PC-9 (cell line): Measurements from ENCODE around the gene DEAF1. TPM values are rescaled to one million over a fixed set of nuclear protein-coding genes. Genes with fewer than 3 reads are reported as not detected.

Experiments used
- BruUV-seq: library from RNA; stranded (reverse); fragments of 400-500 nt; replicated peaks from 2 replicates; lab custom pipeline; 2021; lab: Mats Ljungman, UMichigan
- CTCF ChIA-PET: fragments of 300-600 bp; sonication (Branson Sonifier 250); formaldehyde crosslinking; loops from one replicate; lab custom pipeline; 2022; ENCODE audit warnings: antibody characterized with exemption; lab: Charles Lee
- POLR2A ChIA-PET: fragments of 300-600 bp; sonication (Branson Sonifier 250); formaldehyde crosslinking; loops from one replicate; lab custom pipeline; 2022; ENCODE audit warnings: antibody characterized with exemption; ENCODE audit not compliant: unreplicated experiment; lab: Charles Lee
- DNase-seq, 2 experiments: peaks; one replicate each; pipeline versions ENCODE4 v3.0.0 to v3.0.0-alpha.2; 2015 to 2022; ENCODE audit warnings: mixed read lengths in 1 of 2
- H2AFZ ChIP-seq: fragments of 200-600 bp; sonication (generic); 2 replicates; pipeline ENCODE4 v1.8.1; 2017; ENCODE audit warnings: antibody characterized with exemption
- H3F3A ChIP-seq: fragments of 200-600 bp; sonication (generic); 2 replicates; pipeline ENCODE4 v1.8.1; 2017; ENCODE audit warnings: antibody characterized with exemption, mild to moderate bottlenecking, low read depth; ENCODE audit not compliant: insufficient read depth
- H3K27ac ChIP-seq: fragments of 200-600 bp; sonication (generic); 2 replicates; pipeline ENCODE4 v1.6.1; 2016; ENCODE audit warnings: mixed run types
- H3K27me3 ChIP-seq: fragments of 200-600 bp; sonication (generic); 2 replicates; pipeline ENCODE4 v1.6.1; 2016; ENCODE audit warnings: low read depth, mixed run types; ENCODE audit not compliant: insufficient read depth
- H3K36me3 ChIP-seq: fragments of 200-600 bp; sonication (generic); 2 replicates; pipeline ENCODE4 v1.6.1; 2016; ENCODE audit warnings: low read depth, mixed run types
- H3K4me1 ChIP-seq: fragments of 200-600 bp; sonication (generic); replicated peaks from 2 replicates; pipeline ENCODE4 v1.6.1; 2016; ENCODE audit warnings: mixed run types; ENCODE audit not compliant: insufficient read depth
- H3K4me2 ChIP-seq: fragments of 200-600 bp; sonication (generic); 2 replicates; pipeline ENCODE4 v1.6.1; 2017; ENCODE audit warnings: mixed run types
- H3K4me3 ChIP-seq: fragments of 200-600 bp; sonication (generic); 2 replicates; pipeline ENCODE4 v1.6.1; 2016; ENCODE audit warnings: mixed run types
- H3K79me2 ChIP-seq: fragments of 200-600 bp; sonication (generic); 2 replicates; pipeline ENCODE4 v1.6.1; 2017; ENCODE audit warnings: low read depth, mixed run types
- H3K9me2 ChIP-seq: fragments of 200-600 bp; sonication (generic); 2 replicates; pipeline ENCODE4 v1.8.1; 2017; ENCODE audit warnings: mild to moderate bottlenecking; ENCODE audit not compliant: insufficient read depth
- H3K9me3 ChIP-seq: fragments of 200-600 bp; sonication (generic); 2 replicates; pipeline ENCODE4 v1.8.1; 2016; ENCODE audit warnings: low read depth; ENCODE audit not compliant: insufficient read depth
- H4K20me1 ChIP-seq: fragments of 200-600 bp; sonication (generic); 2 replicates; pipeline ENCODE4 v1.8.1; 2017; ENCODE audit not compliant: insufficient read depth
- CTCF ChIP-seq: fragments of 200-600 bp; sonication (generic); conservative IDR thresholded peaks from 2 replicates; pipeline ENCODE4 v1.6.1; 2017; ENCODE audit warnings: mixed run types, antibody characterized with exemption, mild to moderate bottlenecking, moderate library complexity
- EZH2 ChIP-seq: fragments of 200-600 bp; sonication (generic); IDR thresholded peaks from 2 replicates; pipeline ENCODE4 v1.8.0; 2017; ENCODE audit warnings: antibody characterized with exemption, low read depth
- intact Hi-C: fragments of 100-400 bp; cut with micrococcal nuclease; formaldehyde crosslinking; loops from one replicate; pipeline ENCODE4 v1.10.0; 2022; ENCODE audit not compliant: unreplicated experiment
- total RNA-seq: library from RNA; stranded (reverse); gene quantifications from 2 replicates; pipeline ENCODE4 v1.2.3, GENCODE V29; 2021

The DEAF1 gene
- total RNA-seq, 1 experiment from 2014 or later = 36.9 TPM

DNA sequence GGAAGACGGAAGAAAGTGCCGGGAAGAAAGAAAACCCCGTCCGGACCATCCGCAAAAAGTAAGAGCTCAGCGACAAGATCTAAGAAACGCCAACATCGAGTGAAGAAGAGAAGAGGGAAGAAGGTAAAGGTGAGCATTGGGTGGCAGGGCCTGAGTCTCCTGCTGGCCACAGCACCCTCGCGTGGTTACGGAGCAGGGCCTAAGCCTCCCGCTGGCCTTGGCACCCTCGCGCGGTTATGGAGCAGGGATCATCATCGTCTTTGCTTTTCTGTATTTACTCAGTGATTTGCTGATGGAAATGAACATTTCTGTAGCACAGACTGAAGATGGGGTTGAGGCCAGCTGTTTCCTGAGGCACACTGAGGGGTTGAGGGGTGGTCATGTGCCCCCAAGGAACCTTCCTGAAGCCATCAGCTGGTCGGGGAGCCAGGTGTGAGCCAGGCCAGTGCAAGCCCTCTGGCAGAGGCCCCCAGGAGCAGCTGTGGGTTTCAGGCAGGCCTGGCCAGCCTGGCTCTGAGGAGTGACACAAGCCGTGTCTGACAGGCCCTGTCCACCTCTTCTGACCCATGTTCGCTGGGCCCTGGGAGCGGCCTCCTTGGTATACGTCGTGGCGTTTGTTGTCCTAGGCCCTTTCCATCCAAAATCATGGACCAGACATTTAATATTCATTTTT, 93.3 kb downstream of the DEAF1 start:
- H3K9me2 ChIP-seq = no peaks in the 10 kb centered on the region
- no peak overlapping the region for H3K4me3 ChIP-seq
- H2AFZ ChIP-seq = no peak overlapping the region
- intact Hi-C loops = no loop called here
- POLR2A ChIA-PET = no interaction called here
- no peak overlapping the region for H3K4me2 ChIP-seq
- no TSS peak for BruUV-seq
- DNase-seq = no peak
- TF ChIP-seq CTCF = no peak
- TF ChIP-seq EZH2 = no peak
- no peaks in the 10 kb centered on the region for H3K27me3 ChIP-seq
- no peaks in the 10 kb centered on the region for H3F3A ChIP-seq
- H4K20me1 ChIP-seq = no peaks in the 10 kb centered on the region; the same call in 1 of the 2 replicates
- H3K79me2 ChIP-seq = no peaks in the 10 kb centered on the region
- CTCF ChIA-PET = no interaction called here
- no peak overlapping the region for H3K27ac ChIP-seq
- no peaks in the 10 kb centered on the region for H3K9me3 ChIP-seq
- no peaks in the 10 kb centered on the region for H3K36me3 ChIP-seq
- H3K4me1 ChIP-seq = no peaks in the 10 kb centered on the region

DNA sequence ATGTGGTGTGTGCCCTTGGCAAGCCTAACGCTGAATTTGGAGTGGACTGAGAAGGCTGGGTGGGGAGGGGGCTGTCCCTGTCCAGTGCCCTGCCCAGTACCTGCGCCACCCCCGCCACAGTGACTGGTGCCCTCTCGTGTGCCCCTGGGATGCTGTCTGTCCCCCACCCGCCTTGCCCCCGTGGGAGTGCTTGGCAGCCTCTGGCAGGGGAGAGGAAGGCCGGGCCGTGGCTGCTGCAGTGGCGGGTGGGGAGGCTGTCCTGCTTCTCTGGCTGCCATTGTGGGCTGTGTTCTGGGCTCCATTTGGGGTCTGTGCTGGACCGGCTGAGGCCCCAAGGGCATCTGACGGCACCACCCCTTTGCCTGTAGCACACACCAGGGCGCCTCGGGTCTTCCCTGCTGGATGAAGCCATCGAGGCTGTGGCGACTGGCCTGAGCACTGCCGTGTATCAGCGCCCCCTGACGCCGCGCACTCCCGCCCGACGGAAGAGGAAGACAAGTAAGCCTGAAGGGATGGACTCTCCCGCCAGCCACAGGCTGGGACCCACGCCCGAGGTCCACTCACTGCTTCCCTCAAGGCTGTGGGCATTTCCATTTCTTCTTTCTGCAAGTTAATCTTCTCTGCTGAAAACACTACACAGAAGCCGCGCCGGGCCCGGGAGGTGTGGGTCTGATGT, 96.9 kb downstream of the DEAF1 start:
- Histone ChIP-seq H3K27me3 (no peaks in the 10 kb centered on the region), H3K4me3 (no peak overlapping the region), H3K4me1 (no peaks in the 10 kb centered on the region), H2AFZ (no peak overlapping the region), H3K79me2 (no peaks in the 10 kb centered on the region), H3K36me3 (no peaks in the 10 kb centered on the region), H3K4me2 (no peak overlapping the region), H3K9me2 (no peaks in the 10 kb centered on the region), H4K20me1 (peaks cover 4% of the 10 kb centered on the region), H3K9me3 (no peaks in the 10 kb centered on the region), H3F3A (no peaks in the 10 kb centered on the region), H3K27ac (no peak overlapping the region)
- POLR2A ChIA-PET = no interaction called here
- DNase-seq = no peak
- TF ChIP-seq CTCF (no peak), EZH2 (no peak)
- no TSS peak for BruUV-seq
- CTCF ChIA-PET = no interaction called here
- intact Hi-C loops = no loop called here

GRCh38 chr11:597166-597725, 97.8 kb downstream of the DEAF1 start:
- TF ChIP-seq CTCF = no peak; the same call in 1 of the 2 replicates
- TF ChIP-seq EZH2 = no peak
- POLR2A ChIA-PET = no interaction called here
- intact Hi-C loops = no loop called here
- no peaks in the 10 kb centered on the region for H3K9me3 ChIP-seq
- no peaks in the 10 kb centered on the region for H3K36me3 ChIP-seq
- H3F3A ChIP-seq = no peaks in the 10 kb centered on the region
- CTCF ChIA-PET = no interaction called here
- no peak overlapping the region for H3K27ac ChIP-seq
- H3K9me2 ChIP-seq = no peaks in the 10 kb centered on the region
- no peak for DNase-seq
- H3K4me3 ChIP-seq = no peak overlapping the region
- H2AFZ ChIP-seq = no peak overlapping the region
- H3K4me2 ChIP-seq = no peak overlapping the region
- no peaks in the 10 kb centered on the region for H3K4me1 ChIP-seq
- H3K27me3 ChIP-seq = no peaks in the 10 kb centered on the region
- BruUV-seq = no TSS peak
- no peaks in the 10 kb centered on the region for H3K79me2 ChIP-seq
- peaks cover 4% of the 10 kb centered on the region for H4K20me1 ChIP-seq
